OCI-LY3 (cell line): ENCODE results near the gene TMEM72.

Experiments
- H2AFZ ChIP-seq: fragments of 200-600, 300-600 bp; shearing (Covaris generic); 2 replicates; pipeline ENCODE4 v1.6.0; 2014; ENCODE audit warnings: antibody characterized with exemption, low read depth, low read length
- H3K27ac ChIP-seq: fragments of 200-600, 300-600 bp; sonication (generic); 2 replicates; pipeline ENCODE4 v1.5.1; 2014; ENCODE audit warnings: mild to moderate bottlenecking, low read length, moderate library complexity, mixed read lengths
- H3K27me3 ChIP-seq: fragments of 200-600, 300-600 bp; sonication (generic); 2 replicates; pipeline ENCODE4 v1.6.1; 2014; ENCODE audit warnings: low read depth, low read length, mixed read lengths
- H3K36me3 ChIP-seq: fragments of 200-600, 300-600 bp; sonication (generic); replicated peaks from 2 replicates; pipeline ENCODE3; 2014; ENCODE audit warnings: low read depth, low read length, mixed read lengths
- H3K4me1 ChIP-seq: fragments of 300-600, 200-600 bp; sonication (generic); 2 replicates; pipeline ENCODE4 v1.6.1; 2014; ENCODE audit warnings: low read length, mixed read lengths
- H3K4me2 ChIP-seq: fragments of 200-600, 300-600 bp; sonication (generic); 2 replicates; pipeline ENCODE4 v1.6.1; 2014; ENCODE audit warnings: low read length, mixed read lengths
- H3K4me3 ChIP-seq: fragments of 300-600, 200-600 bp; sonication (generic); 2 replicates; pipeline ENCODE4 v1.5.1; 2014; ENCODE audit warnings: antibody characterized with exemption, mild to moderate bottlenecking, low read length, moderate library complexity
- H3K79me2 ChIP-seq: fragments of 300-600, 200-600 bp; shearing (Covaris generic); 2 replicates; pipeline ENCODE4 v1.6.1; 2014; ENCODE audit warnings: mild to moderate bottlenecking, low read length, mixed read lengths
- H3K9ac ChIP-seq: fragments of 300-600, 200-600 bp; shearing (Covaris generic); 2 replicates; pipeline ENCODE4 v1.6.0; 2014; ENCODE audit warnings: mild to moderate bottlenecking, low read length, moderate library complexity
- H3K9me3 ChIP-seq: fragments of 200-600, 300-600 bp; shearing (Covaris generic); 2 replicates; pipeline ENCODE4 v1.6.1; 2014; ENCODE audit warnings: low read length, mixed read lengths; ENCODE audit not compliant: insufficient read depth
- H4K20me1 ChIP-seq: fragments of 200-600, 300-600 bp; sonication (generic); 2 replicates; pipeline ENCODE4 v1.6.1; 2016; ENCODE audit warnings: low read length, mixed read lengths; ENCODE audit not compliant: insufficient read depth
- CTCF ChIP-seq: fragments of 200-600, 300-600 bp; sonication (generic); IDR thresholded peaks from 2 replicates; pipeline ENCODE4 v1.5.1; 2014; ENCODE audit warnings: antibody characterized with exemption, low read length, low read depth
- EZH2phosphoT487 ChIP-seq: fragments of 200-600 bp; shearing (Covaris generic); IDR thresholded peaks from 2 replicates; pipeline ENCODE4 v1.6.1; 2018; ENCODE audit warnings: antibody characterized with exemption, mixed run types, low read depth

TMEM72 gene

GRCh38 chr10:44924261-44925040, 13.3 kb downstream of the TMEM72 start:
- no peak overlapping the region for H2AFZ ChIP-seq
- H3K4me3 ChIP-seq: no peak overlapping the region
- no peak overlapping the region for H3K9ac ChIP-seq
- no peaks in the 10 kb centered on the region for H3K9me3 ChIP-seq
- peaks cover 3% of the 10 kb centered on the region; the same call in 1 of the 2 replicates for H3K4me1 ChIP-seq
- no peaks in the 10 kb centered on the region for H4K20me1 ChIP-seq
- H3K36me3 ChIP-seq: no peaks in the 10 kb centered on the region
- no peaks in the 10 kb centered on the region for H3K27me3 ChIP-seq
- H3K79me2 ChIP-seq: no peaks in the 10 kb centered on the region
- TF ChIP-seq EZH2phosphoT487 (no peak), CTCF (no peak)
- H3K27ac ChIP-seq: no peak overlapping the region
- no peak overlapping the region for H3K4me2 ChIP-seq

- Histone ChIP-seq H3K9ac (no peak overlapping the region), H3K79me2 (no peaks in the 10 kb centered on the region), H3K9me3 (no peaks in the 10 kb centered on the region), H3K4me1 (peaks cover 3% of the 10 kb centered on the region; the same call in 1 of the 2 replicates), H3K4me3 (no peak overlapping the region), H3K36me3 (no peaks in the 10 kb centered on the region), H3K27me3 (no peaks in the 10 kb centered on the region), H2AFZ (no peak overlapping the region), H4K20me1 (no peaks in the 10 kb centered on the region), H3K4me2 (peak overlapping the region; percentile 14), H3K27ac (no peak overlapping the region)
- peak; percentile 45 for TF ChIP-seq CTCF
- TF ChIP-seq EZH2phosphoT487: no peak
Measured at GRCh38 chr10:44925224-44925623, 14.1 kb downstream of the TMEM72 start.

GRCh38 chr10:44925811-44926750, 14.9 kb downstream of the TMEM72 start:
- H2AFZ ChIP-seq: no peak overlapping the region
- no peak overlapping the region for H3K27ac ChIP-seq
- no peak for TF ChIP-seq EZH2phosphoT487
- no peak for TF ChIP-seq CTCF
- H3K27me3 ChIP-seq: no peaks in the 10 kb centered on the region
- no peaks in the 10 kb centered on the region for H4K20me1 ChIP-seq
- H3K79me2 ChIP-seq: no peaks in the 10 kb centered on the region
- no peak overlapping the region for H3K9ac ChIP-seq
- H3K4me1 ChIP-seq: peaks cover 3% of the 10 kb centered on the region; the same call in 1 of the 2 replicates
- H3K4me2 ChIP-seq: no peak overlapping the region
- no peak overlapping the region for H3K4me3 ChIP-seq
- no peaks in the 10 kb centered on the region for H3K36me3 ChIP-seq
- no peaks in the 10 kb centered on the region for H3K9me3 ChIP-seq

- Histone ChIP-seq H3K27ac (no peak overlapping the region), H3K9ac (no peak overlapping the region), H2AFZ (no peak overlapping the region), H3K79me2 (no peaks in the 10 kb centered on the region), H3K4me3 (no peak overlapping the region), H4K20me1 (no peaks in the 10 kb centered on the region), H3K4me2 (no peak overlapping the region), H3K4me1 (peaks cover 3% of the 10 kb centered on the region; the same call in 1 of the 2 replicates), H3K36me3 (no peaks in the 10 kb centered on the region), H3K27me3 (no peaks in the 10 kb centered on the region), H3K9me3 (no peaks in the 10 kb centered on the region)
- no peak for TF ChIP-seq CTCF
- no peak for TF ChIP-seq EZH2phosphoT487
Measured at GRCh38 chr10:44926751-44927351, 15.7 kb downstream of the TMEM72 start.
